Measurements from ENCODE around the gene ZNF100. TPM values are rescaled to one million over a fixed set of nuclear protein-coding genes. Genes with fewer than 3 reads are reported as not detected.
"Not testable (repeated sequence)": the region's sequence is repeated elsewhere in the genome, so short reads cannot be mapped to it uniquely, and the experiment has no call there.

Gene ZNF100
- total RNA-seq, 1 donor from 2014 or later, result 4.9 TPM

DNA sequence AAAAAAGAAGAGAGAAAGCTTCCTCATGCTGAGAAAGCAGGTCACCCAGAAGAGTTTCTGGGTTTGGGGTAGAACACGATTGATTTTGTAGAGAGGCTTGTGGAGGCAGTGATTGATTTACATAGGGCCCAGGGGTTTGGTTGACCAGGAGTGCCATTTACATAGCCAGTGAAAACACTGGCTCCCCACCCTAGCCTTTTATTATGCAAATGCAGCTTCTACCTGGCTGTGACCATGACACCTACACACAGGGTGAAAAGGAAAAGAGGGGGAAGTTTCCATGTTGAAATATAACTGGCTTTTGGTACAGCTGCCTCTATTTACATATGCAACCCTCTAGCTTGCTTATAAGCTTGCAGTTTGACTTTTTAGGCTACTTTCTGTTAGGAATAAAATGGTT lies 62.0 kb downstream of the ZNF100 start:
- DNase-seq (ENCODE audit: extremely low read depth, low read depth, low spot score), result no peak

DNA sequence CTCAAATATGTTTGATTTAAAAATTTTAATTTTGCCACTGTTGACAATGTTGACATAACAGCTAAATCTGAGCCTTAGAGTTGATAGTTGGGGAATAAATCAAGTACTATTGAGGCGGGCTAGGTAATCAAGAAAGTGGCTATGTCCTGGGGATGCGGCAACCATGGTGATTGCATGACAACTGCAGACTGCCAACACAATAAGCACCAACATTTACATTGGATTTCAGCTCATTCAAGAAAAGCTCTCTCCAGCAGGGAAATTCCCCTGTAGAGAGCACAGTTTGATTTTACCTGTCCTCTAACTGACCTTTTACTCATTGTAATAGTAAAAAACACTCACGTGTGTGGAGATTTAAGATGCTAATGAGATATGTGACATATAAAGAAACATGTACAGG lies 63.1 kb downstream of the ZNF100 start:
- DNase-seq (ENCODE audit: extremely low read depth, low read depth, low spot score), result no peak

DNA sequence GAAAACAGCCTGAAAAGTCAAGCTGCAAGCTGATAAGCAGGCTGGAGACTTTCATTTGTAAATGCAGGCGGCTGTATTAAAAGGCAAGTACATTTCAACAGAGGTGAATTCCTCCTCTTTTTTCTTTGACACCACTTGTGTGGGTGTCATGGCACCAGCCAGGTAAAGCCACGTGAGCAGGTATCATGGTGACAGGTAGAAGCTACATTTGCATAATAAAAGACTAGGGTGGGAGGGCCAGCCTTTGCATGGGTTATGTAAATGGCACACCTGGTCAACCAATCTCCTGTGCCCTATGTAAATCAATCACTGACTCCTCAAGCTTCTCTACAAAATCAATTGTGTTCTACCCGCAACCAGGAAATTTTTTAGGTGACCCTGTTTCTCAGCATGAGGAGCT lies 68.2 kb downstream of the ZNF100 start:
- no peak for DNase-seq (ENCODE audit: extremely low read depth, low read depth, low spot score)

DNA sequence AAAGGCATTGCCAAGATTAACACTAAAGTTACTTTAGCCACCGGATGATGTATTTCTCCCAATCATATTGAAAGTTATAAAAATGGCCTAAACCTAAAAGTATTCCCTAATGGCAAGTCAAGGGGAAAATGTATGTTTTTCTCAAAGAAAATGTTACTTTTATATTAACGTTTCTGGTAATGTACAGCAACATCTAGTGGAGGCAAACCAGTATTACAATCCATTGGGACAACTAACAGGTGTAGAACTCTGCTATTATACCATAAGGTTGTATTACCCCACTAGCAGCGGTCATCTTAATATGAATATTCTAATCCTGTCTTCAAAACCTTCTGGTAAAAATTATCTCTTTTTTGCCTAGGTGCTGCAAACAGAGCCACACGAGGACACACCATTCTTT lies 69.2 kb downstream of the ZNF100 start:
- DNase-seq (ENCODE audit: extremely low read depth, low read depth, low spot score), result no peak

DNA sequence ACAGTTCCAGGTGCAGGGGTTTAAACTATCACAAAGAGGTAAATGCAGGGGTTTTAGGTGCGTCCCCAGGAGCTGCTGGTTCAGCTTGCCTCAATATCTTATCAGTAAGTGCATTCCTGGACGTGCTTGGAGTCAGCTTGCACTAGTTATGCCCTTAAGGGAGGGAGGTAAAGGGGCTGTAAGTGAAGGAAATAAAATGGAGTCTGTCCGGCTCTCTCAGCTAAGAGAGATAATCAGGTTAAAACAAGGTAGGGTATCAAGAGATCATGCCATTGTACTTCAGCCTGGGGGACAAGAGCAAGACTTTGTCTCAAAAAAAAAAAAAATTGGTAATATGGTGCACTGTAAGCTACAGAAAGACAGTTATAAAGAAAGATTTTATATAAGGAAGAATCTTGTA lies 69.7 kb downstream of the ZNF100 start:
- DNase-seq (ENCODE audit: extremely low read depth, low read depth, low spot score), result no peak

DNA sequence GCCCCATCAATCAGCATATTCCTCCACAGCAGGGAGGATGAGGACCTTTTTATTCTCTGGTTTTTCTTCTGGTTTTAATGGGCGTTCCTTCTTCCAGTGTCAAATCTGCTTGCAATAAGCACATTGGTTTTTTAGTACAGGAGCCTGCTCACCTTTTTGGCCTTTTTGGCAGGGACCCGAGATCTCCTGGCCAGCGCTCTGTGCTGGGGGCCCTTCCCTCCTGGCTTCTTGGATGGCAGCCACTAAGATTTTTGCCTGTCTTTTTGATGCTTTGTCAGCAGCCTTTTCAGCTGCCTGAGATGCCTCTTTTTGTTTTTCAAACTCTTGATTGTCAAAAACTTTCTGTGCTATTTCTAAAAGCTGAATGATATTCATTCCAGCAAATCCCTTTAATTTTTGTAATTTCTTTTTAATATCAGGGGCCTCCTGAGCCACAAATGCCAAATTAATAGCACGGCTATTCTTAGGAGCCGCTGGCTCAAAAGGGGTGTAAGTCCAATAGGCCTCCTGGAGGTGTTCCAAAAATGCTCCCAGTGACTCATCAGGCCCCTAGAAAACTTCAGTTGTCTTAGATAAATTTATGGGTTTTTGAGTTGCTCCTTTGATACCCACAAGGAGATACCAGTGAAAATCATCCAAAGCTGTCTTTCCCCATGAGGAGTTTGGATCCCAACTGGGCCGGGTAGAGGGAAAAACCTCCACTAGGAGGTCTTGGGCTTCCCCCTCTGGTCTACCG lies 73.0 kb downstream of the ZNF100 start:
- no peak for DNase-seq (ENCODE audit: extremely low read depth, low read depth, low spot score)

DNA sequence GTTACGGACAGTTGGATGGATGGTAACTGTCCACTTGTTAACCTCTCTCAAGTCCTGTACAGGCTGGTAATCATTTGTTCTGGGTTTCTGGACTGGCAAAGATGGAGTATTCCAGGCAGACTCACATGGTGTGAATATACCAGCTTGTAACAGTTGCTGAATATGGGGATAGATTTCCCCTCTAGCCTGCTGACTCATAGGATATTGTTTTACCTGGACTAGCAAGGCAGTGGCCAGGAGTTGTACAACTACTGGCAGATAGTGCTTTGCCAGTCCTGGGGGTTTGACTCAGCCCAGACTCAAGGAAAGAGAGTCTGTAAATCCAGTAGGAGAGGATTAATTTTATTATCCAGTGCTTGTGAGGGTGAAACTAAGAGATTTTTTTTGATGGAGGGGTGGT lies 74.0 kb downstream of the ZNF100 start:
- DNase-seq (ENCODE audit: extremely low read depth, low read depth, low spot score), result no peak

DNA sequence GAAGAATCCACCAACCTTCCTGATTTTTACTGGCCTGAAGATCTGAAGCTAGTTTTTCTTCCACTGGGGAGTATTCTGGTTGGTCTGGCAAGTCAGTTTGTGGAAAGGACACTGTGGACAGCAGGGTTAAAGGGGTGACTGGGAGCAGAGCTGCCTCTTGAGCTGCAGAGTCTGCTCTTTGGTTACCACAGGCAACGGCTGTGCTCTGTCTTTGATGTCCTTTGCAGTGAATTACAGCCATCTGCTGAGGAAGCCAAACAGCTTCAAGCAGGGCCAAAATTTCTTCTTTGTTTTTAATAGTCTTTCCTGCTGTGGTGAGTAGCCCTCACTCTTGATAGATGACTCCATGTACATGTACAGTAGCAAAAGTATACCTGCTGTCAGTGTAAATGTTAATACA lies 75.7 kb downstream of the ZNF100 start:
- no peak for DNase-seq (ENCODE audit: extremely low read depth, low read depth, low spot score)

DNA sequence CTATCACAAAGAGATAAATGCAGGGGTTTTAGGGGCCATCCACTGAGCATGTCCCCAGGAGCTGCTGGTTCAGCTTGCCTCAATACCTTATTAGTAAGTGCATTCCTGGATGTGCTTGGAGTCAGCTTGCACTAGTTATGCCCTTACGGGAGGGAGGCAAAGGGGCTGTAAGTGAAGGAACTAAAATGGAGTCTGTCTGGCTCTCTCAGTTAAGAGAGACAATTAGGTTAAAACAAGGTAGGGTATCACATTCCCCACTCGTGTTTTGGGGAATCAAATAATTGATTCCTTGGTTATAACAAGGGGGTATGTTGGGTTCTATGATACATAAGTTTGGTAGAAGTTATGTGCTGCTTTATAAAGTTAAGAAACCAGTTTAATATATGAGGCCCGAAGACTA lies 78.9 kb downstream of the ZNF100 start:
- DNase-seq (ENCODE audit: extremely low read depth, low read depth, low spot score), result no peak

DNA sequence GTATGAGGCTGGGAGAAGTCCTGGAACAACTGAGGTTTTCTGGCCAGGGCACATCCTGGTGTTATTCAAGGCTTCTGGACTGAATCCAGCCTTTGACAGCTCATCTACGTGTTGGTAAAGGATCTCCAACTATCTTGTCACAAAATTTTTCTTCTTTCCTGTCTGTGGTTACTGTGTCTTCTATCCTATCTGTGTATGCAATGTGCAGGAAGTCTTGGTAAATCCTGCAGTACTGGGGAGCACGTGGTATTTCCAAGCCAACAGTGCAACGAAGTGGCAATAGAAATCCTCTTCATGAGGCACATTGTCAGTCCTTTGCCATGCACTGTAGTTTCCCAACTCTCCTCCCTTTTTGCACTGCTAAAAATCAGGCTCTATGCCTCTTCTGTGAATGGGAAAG lies 86.7 kb downstream of the ZNF100 start:
- no peak for DNase-seq (ENCODE audit: extremely low read depth, low read depth, low spot score)

DNA sequence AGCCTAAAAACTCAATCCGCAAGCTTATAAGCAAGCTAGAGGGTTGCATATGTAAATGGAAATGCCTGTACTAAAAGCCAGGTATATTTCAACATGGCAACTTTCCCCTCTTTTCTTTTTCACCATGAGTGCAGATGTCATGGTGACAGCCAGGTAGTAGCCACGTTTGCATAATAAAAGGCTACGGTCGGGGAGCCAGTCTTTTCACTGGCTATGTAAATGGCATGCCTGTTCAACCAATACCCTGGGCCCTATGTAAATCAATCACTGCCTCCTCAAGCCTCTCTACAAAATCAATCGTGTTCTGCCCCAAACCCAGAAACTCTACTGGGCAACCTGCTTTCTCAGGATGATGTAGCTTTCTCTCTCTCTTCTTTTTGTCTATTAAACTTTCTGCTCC lies 87.4 kb downstream of the ZNF100 start:
- DNase-seq (ENCODE audit: extremely low read depth, low read depth, low spot score), result no peak

DNA sequence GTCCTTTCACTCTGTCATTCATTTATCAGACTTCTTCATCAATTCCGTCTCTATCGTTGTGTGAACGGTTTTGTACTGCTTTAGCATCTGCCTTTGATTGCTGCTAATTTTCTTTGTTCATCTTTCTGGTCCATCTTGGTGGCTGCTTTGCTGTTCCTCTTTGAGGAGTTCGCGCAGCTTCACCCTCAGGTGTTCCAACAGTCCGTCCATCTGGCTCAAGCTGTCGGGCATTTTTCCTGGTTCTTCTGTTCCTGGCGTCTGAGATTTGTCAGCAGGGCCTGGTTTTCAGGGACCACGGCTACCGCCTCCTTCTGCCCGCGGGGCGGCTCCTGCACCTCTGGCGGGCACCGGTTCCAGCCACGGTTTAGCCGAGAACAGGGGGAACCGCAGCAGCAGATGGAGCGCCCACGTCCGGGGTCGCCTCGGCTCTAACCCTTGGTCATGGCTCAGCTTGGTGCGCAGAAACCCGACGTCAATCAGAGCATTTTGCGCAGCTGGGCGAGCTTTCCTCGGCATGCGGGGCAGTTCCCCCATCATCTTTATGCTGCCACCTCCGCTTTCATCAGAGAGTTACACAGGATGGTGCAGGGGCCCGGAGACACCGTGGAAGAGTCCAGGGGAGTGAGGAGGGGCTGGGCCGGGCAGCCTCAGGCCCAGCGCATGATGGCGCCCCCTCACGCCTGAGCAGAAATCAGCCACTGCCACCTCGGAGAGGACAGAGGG lies 89.5 kb downstream of the ZNF100 start:
- no peak for DNase-seq (ENCODE audit: extremely low read depth, low read depth, low spot score)

DNA sequence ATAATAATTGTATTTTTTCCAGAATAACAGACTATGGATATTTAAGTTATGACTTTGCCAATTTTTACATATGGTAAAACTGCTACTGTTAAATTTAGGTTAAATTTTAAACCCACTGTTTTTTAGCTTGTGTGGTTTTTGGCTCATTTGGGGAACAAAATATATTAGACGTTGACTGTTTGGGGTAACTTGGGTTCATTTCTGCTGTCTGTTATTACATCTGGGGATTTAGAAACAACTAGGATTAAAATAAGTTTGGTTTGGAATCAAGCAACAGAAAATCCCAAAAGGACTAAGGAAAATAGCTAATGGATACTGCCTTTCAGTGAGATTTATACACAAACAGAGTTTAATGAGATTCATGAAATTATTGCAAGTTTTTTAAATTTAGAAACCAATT lies 92.9 kb downstream of the ZNF100 start:
- DNase-seq (ENCODE audit: extremely low read depth, low read depth, low spot score), result no peak

DNA sequence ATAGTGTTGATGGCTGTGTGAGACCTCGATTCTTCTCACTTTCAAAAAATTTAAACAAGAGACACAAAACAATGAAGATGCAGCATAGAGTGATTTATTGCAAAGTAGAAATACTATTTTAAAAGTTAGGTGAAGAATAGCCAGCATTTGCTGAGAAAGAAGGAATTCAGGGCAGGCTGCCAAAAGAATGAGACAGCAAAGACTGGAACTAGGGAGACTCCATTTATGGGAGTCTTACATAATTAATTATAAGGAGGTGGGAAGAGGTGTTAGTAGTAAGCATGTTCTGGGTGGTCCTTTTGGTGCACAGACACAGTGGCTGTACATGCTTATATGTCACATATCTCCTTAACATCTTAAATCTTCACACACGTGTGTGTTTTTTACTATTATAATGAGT lies 93.9 kb downstream of the ZNF100 start:
- not testable (repeated sequence) for DNase-seq (ENCODE audit: extremely low read depth, low read depth, low spot score)

Other genes starting within 250 kb of the ZNF100 start
- 10.3 and 13.2 TPM in 2 replicates for gene ZNF43, start 68.6 kb upstream of the ZNF100 start, total RNA-seq
- 0.53 TPM in 1 of 2 replicates, not detected in the other for gene ZNF208, start 243.4 kb upstream of the ZNF100 start, total RNA-seq